PC-3 (cell line): Measurements from ENCODE around the gene ICAM4. TPM values are rescaled to one million over a fixed set of nuclear protein-coding genes. Genes with fewer than 3 reads are reported as not detected.

Experiments
- ATAC-seq: fragments of 200-7000 bp; cut with Tn5 transposase; 2 replicates; pipeline ENCODE4 v1.9.1; 2020; ENCODE audit warnings: mild to moderate bottlenecking, moderate library complexity
- BruUV-seq: library from RNA; stranded (reverse); fragments of 400-500 nt; replicated peaks from 2 replicates; lab custom pipeline; 2021; lab: Mats Ljungman, UMichigan
- CTCF ChIA-PET: fragments of 300-600 bp; sonication (Branson Sonifier 250); formaldehyde crosslinking; loops from one replicate; lab custom pipeline; 2022; ENCODE audit warnings: antibody characterized with exemption; lab: Charles Lee
- POLR2A ChIA-PET: fragments of 300-600 bp; sonication (Branson Sonifier 250); formaldehyde crosslinking; loops from one replicate; lab custom pipeline; 2022; ENCODE audit warnings: antibody characterized with exemption; ENCODE audit not compliant: unreplicated experiment; lab: Charles Lee
- DNase-seq: peaks from one replicate; pipeline ENCODE4 v3.0.0-alpha.2; 2015
- H2AFZ ChIP-seq: fragments of 300-600 bp; sonication (generic); 2 replicates; pipeline ENCODE4 v1.6.0; 2016; ENCODE audit warnings: antibody characterized with exemption, low read length
- H3F3A ChIP-seq: fragments of 300-600 bp; sonication (generic); one replicate; pipeline ENCODE4 v1.6.0; 2017; ENCODE audit warnings: antibody characterized with exemption, low read length, control low read depth, mild to moderate bottlenecking; ENCODE audit not compliant: unreplicated experiment
- H3K27ac ChIP-seq: fragments of 300-600 bp; sonication (generic); 2 replicates; pipeline ENCODE4 v1.5.1; 2016; ENCODE audit warnings: mild to moderate bottlenecking, low read length
- H3K27me3 ChIP-seq: fragments of 300-600 bp; sonication (generic); 2 replicates; pipeline ENCODE4 v1.6.1; 2016; ENCODE audit warnings: low read length, mixed read lengths
- H3K36me3 ChIP-seq: fragments of 300-600 bp; sonication (generic); 2 replicates; pipeline ENCODE4 v1.6.1; 2016; ENCODE audit warnings: low read depth, mixed run types, low read length, mixed read lengths
- H3K4me1 ChIP-seq: fragments of 300-600 bp; sonication (generic); 2 replicates; pipeline ENCODE4 v1.5.1; 2016; ENCODE audit warnings: low read length; ENCODE audit not compliant: insufficient read depth
- H3K4me2 ChIP-seq: fragments of 300-600 bp; sonication (generic); 2 replicates; pipeline ENCODE4 v1.6.0; 2016; ENCODE audit warnings: low read length
- H3K4me3 ChIP-seq: fragments of 300-600 bp; sonication (generic); 2 replicates; pipeline ENCODE4 v1.5.1; 2016; ENCODE audit warnings: mild to moderate bottlenecking, low read length, mixed read lengths
- H3K79me2 ChIP-seq: fragments of 300-600 bp; sonication (generic); 2 replicates; pipeline ENCODE4 v1.6.1; 2017; ENCODE audit warnings: low read length, mixed read lengths
- H3K9ac ChIP-seq: fragments of 300-600 bp; sonication (generic); 2 replicates; pipeline ENCODE4 v1.6.0; 2016; ENCODE audit warnings: mild to moderate bottlenecking, low read length
- H3K9me2 ChIP-seq: fragments of 300-600 bp; sonication (generic); replicated peaks from 2 replicates; pipeline ENCODE4 v1.6.1; 2016; ENCODE audit warnings: mixed run types, low read length, mixed read lengths
- H3K9me3 ChIP-seq: fragments of 300-600 bp; sonication (generic); 2 replicates; pipeline ENCODE4 v1.6.1; 2016; ENCODE audit warnings: low read length, mixed read lengths
- H4K20me1 ChIP-seq: fragments of 300-600 bp; sonication (generic); 2 replicates; pipeline ENCODE4 v1.6.1; 2016; ENCODE audit warnings: low read length, mixed read lengths
- CTCF ChIP-seq: fragments of 300-600 bp; sonication (generic); conservative IDR thresholded peaks from 2 replicates; pipeline ENCODE4 v1.5.1; 2017; ENCODE audit warnings: antibody characterized with exemption, low read depth, mild to moderate bottlenecking, low read length
- EZH2 ChIP-seq: fragments of 300-600 bp; sonication (generic); IDR thresholded peaks from one replicate; pipeline ENCODE4 v1.6.1; 2017; ENCODE audit warnings: antibody characterized with exemption, mild to moderate bottlenecking, low read length; ENCODE audit not compliant: unreplicated experiment
- EZH2phosphoT487 ChIP-seq: fragments of 300-600 bp; sonication (generic); IDR thresholded peaks from 2 replicates; pipeline ENCODE4 v1.6.1; 2018; ENCODE audit warnings: mild to moderate bottlenecking, antibody characterized with exemption, low read length, borderline replicate concordance
- intact Hi-C: fragments of 100-400 bp; cut with micrococcal nuclease; formaldehyde crosslinking; loops from 2 replicates; pipeline ENCODE4 v1.9.0; 2023
- total RNA-seq: library from RNA; depleted of rRNA; stranded (reverse); fragments of >200 nt; gene quantifications from 2 replicates; pipeline ENCODE4 v1.2.3, GENCODE V29; 2014

Gene ICAM4
- total RNA-seq, 1 experiment from 2014 or later: not detected

GRCh38 chr19:10251792-10252694, 34.7 kb upstream of the ICAM4 start, which contains the start of gene MRPL4:
Gene MRPL4 (plus strand): TSS chr19:10252214. CDS start chr19:10252254, 40 bp downstream.
- peak; percentile 100 for DNase-seq
- TF ChIP-seq CTCF (no peak), EZH2phosphoT487 (no peak), EZH2 (no peak)
- Histone ChIP-seq H3F3A (no peaks in the 10 kb centered on the region), H3K27ac (peak within 1 kb of the TSS; percentile 46), H4K20me1 (no peaks in the 10 kb centered on the region), H3K9me3 (no peaks in the 10 kb centered on the region), H3K36me3 (peaks cover 22% of the 10 kb centered on the region), H3K9me2 (no peaks in the 10 kb centered on the region), H3K4me3 (peak within 1 kb of the TSS; percentile 97), H3K9ac (peak within 1 kb of the TSS; percentile 94), H3K79me2 (peaks cover 27% of the 10 kb centered on the region), H3K27me3 (no peaks in the 10 kb centered on the region), H2AFZ (peak within 1 kb of the TSS; percentile 99), H3K4me1 (peaks cover 8% of the 10 kb centered on the region; the same call in 1 of the 2 replicates), H3K4me2 (peak within 1 kb of the TSS; percentile 97)
- no TSS peak for BruUV-seq
- ChIA-PET POLR2A (interaction anchor here (0.5 to 0.7 kb wide), 4 partner anchors 25 to 129 kb away, joined by 3 to 14 read pairs (median 6); partner anchors contain the start of gene TYK2), CTCF (interaction anchor here (0.5 to 0.6 kb wide), 2 partner anchors 58 to 149 kb away, joined by 3 to 4 read pairs; no protein-coding TSS in a partner anchor)
- intact Hi-C loops: loop anchor here (1.0 to 5.0 kb wide), 4 partner anchors 132 to 318 kb away; no protein-coding TSS in a partner anchor
- ATAC-seq: peak; percentile 96

- TF ChIP-seq EZH2 (no peak), EZH2phosphoT487 (no peak), CTCF (no peak)
- DNase-seq (no peak), ATAC-seq (no peak)
- Histone ChIP-seq H3K27ac (peak overlapping the region; percentile 46), H3K4me3 (peak overlapping the region; percentile 97), H4K20me1 (no peaks in the 10 kb centered on the region), H3K4me2 (peak overlapping the region; percentile 97), H2AFZ (peak overlapping the region; percentile 99), H3K27me3 (no peaks in the 10 kb centered on the region), H3K9me3 (no peaks in the 10 kb centered on the region), H3F3A (no peaks in the 10 kb centered on the region), H3K9me2 (no peaks in the 10 kb centered on the region), H3K36me3 (peaks cover 29% of the 10 kb centered on the region), H3K4me1 (peaks cover 8% of the 10 kb centered on the region; the same call in 1 of the 2 replicates), H3K9ac (peak overlapping the region; percentile 94), H3K79me2 (peaks cover 27% of the 10 kb centered on the region)
- BruUV-seq: TSS peak; percentile 62
- ChIA-PET POLR2A (no interaction called here), CTCF (no interaction called here)
- intact Hi-C loops: loop anchor here (5.0 kb wide), 1 partner anchor 225 kb away; no protein-coding TSS in a partner anchor
Measured at GRCh38 chr19:10252707-10253106, 34.0 kb upstream of the ICAM4 start.
